A549 (cell line): Measurements from ENCODE around the gene RINL. TPM values are rescaled to one million over a fixed set of nuclear protein-coding genes. Genes with fewer than 3 reads are reported as not detected.

Experiments
- ATAC-seq, 2 experiments: fragments of 200-7000 bp in 1 of 2; fragments of >200 bp in 1 of 2; cut with Nextera tagmentation in 1 of 2; cut with Tn5 transposase in 1 of 2; 3 replicates each; pipeline versions ENCODE4 v1.8.0 to v1.9.1; 2018 to 2020; ENCODE audit warnings: mild to moderate bottlenecking in 1 of 2, moderate library complexity in 1 of 2
- CTCF ChIA-PET: fragments of 300-600 bp; sonication (Branson Sonifier 250); formaldehyde crosslinking; extraction: SDS; loops from one replicate; lab custom pipeline; 2021; ENCODE audit warnings: antibody characterized with exemption, inconsistent platforms; lab: Yijun Ruan, JAX
- POLR2A ChIA-PET: fragments of 350-600 bp; formaldehyde crosslinking; extraction: SDS; loops from one replicate; lab custom pipeline; 2021; ENCODE audit warnings: antibody characterized with exemption, inconsistent platforms; lab: Yijun Ruan, JAX
- DNase-seq, 2 experiments: peaks; one replicate each; pipeline versions ENCODE4 v3.0.0 to v3.0.0-alpha.2; 2011 to 2016; ENCODE audit warnings: low read depth in 1 of 2, low spot score in 1 of 2
- FAIRE-seq: peaks from 2 replicates; lab custom pipeline; 2011; peaks lifted over from hg19 to GRCh38; lab: Jason Lieb, UNC
- H3K27ac ChIP-seq, 2 experiments: fragments of >200 bp; sonication (Bioruptor Twin); formaldehyde crosslinking; 3 replicates each; pipeline ENCODE4 v1.5.1; 2016 to 2017
- H3K4me1 ChIP-seq: fragments of >200 bp; sonication (Bioruptor Twin); formaldehyde crosslinking; 3 replicates; pipeline ENCODE4 v1.6.1; 2016
- H3K4me2 ChIP-seq: fragments of >200 bp; sonication (Bioruptor Twin); formaldehyde crosslinking; 3 replicates; pipeline ENCODE4 v1.6.1; 2016
- H3K4me3 ChIP-seq: fragments of >200 bp; sonication (Bioruptor Twin); formaldehyde crosslinking; 3 replicates; pipeline ENCODE4 v1.5.1; 2016
- H3K9me3 ChIP-seq: fragments of >200 bp; sonication (Bioruptor Twin); formaldehyde crosslinking; 3 replicates; pipeline ENCODE4 v1.6.1; 2016
- CHD2 ChIP-seq: fragments of 150-350 bp; IDR thresholded peaks from 2 replicates; pipeline ENCODE4 v1.6.1; 2014; ENCODE audit warnings: low read length; ENCODE audit not compliant: partially characterized antibody
- CHD4 ChIP-seq: fragments of 200-600 bp; sonication (generic); IDR thresholded peaks from 2 replicates; pipeline ENCODE4 v1.6.1; 2016; ENCODE audit warnings: antibody characterized with exemption, mild to moderate bottlenecking, borderline replicate concordance
- EP300 ChIP-seq, 2 experiments: fragments of >200 bp; sonication (Bioruptor Twin); formaldehyde crosslinking; IDR thresholded peaks; 2 replicates in 1 of 2; 3 replicates in 1 of 2; pipeline ENCODE4 v1.6.1; 2016 to 2017
- FOSB ChIP-seq: fragments of 250-450 bp; sonication (Bioruptor Pico); IDR thresholded peaks from 2 replicates; pipeline ENCODE4 v1.5.0; 2020; ENCODE audit warnings: mild to moderate bottlenecking, moderate library complexity
- FOSL2 ChIP-seq, 2 experiments: fragments of 450-650 bp in 1 of 2; fragments of >200 bp in 1 of 2; sonication (Bioruptor Twin) in 1 of 2; formaldehyde crosslinking; IDR thresholded peaks; 2 replicates each; pipeline versions ENCODE4 v1.5.0 to v1.6.1; 2016 to 2020; ENCODE audit warnings: mild to moderate bottlenecking in 1 of 2, moderate library complexity in 1 of 2
- GATA3 ChIP-seq: IDR thresholded peaks from 2 replicates; pipeline ENCODE4 v1.6.1; 2012; ENCODE audit warnings: borderline replicate concordance
- HDAC2 ChIP-seq: fragments of 200-600 bp; sonication (generic); IDR thresholded peaks from 2 replicates; pipeline ENCODE4 v1.6.1; 2016
- HOXB13 ChIP-seq: fragments of 250-450 bp; sonication (Bioruptor Pico); IDR thresholded peaks from 2 replicates; pipeline ENCODE4 v1.5.0; 2020; ENCODE audit warnings: low read depth, mild to moderate bottlenecking, moderate library complexity
- HOXB5 ChIP-seq: fragments of 250-450 bp; sonication (Bioruptor Pico); IDR thresholded peaks from 2 replicates; pipeline ENCODE4 v1.5.0; 2020; ENCODE audit warnings: mild to moderate bottlenecking, moderate library complexity
- JUN ChIP-seq, 2 experiments: fragments of >200 bp; sonication (Bioruptor Twin); formaldehyde crosslinking; IDR thresholded peaks; 2 replicates in 1 of 2; 3 replicates in 1 of 2; pipeline ENCODE4 v1.6.1; 2016 to 2017
- KDM5A ChIP-seq: fragments of 200-600 bp; sonication (generic); IDR thresholded peaks from 2 replicates; pipeline ENCODE4 v1.6.1; 2016; ENCODE audit warnings: antibody characterized with exemption, mild to moderate bottlenecking
- RCOR1 ChIP-seq: fragments of 150-350 bp; IDR thresholded peaks from 2 replicates; pipeline ENCODE4 v1.6.1; 2014; ENCODE audit warnings: antibody characterized with exemption, low read length, low read depth
- RNF2 ChIP-seq: fragments of 200-600 bp; sonication (generic); IDR thresholded peaks from 2 replicates; pipeline ENCODE4 v1.6.1; 2016; ENCODE audit warnings: low read depth, mild to moderate bottlenecking, antibody characterized with exemption, moderate library complexity, borderline replicate concordance
- SMC3 ChIP-seq: fragments of >200 bp; sonication (Bioruptor Twin); formaldehyde crosslinking; IDR thresholded peaks from 3 replicates; pipeline ENCODE4 v1.6.1; 2018; ENCODE audit warnings: inconsistent platforms
- SREBF2 ChIP-seq: fragments of 450-650 bp; IDR thresholded peaks from 2 replicates; pipeline ENCODE4 v1.6.1; 2014; ENCODE audit warnings: mild to moderate bottlenecking, moderate library complexity
- TFCP2L1 ChIP-seq: fragments of 250-450 bp; sonication (Bioruptor Pico); IDR thresholded peaks from 2 replicates; pipeline ENCODE4 v1.5.0; 2021; ENCODE audit warnings: mild to moderate bottlenecking
- ZFP36 ChIP-seq: fragments of 450-650 bp; IDR thresholded peaks from 2 replicates; pipeline ENCODE4 v1.6.1; 2014; ENCODE audit warnings: borderline replicate concordance; ENCODE audit not compliant: partially characterized antibody
- WGBS: methylation state at CpG from one replicate; pipeline ENCODE4 v1.1.6; 2017; ENCODE audit errors: missing lambda C conversion rate; 5-methylcytosine and 5-hydroxymethylcytosine counted together
- polyA plus RNA-seq, 4 experiments: library from polyadenylated mRNA; depleted of rRNA in 3 of 4; stranded (reverse); fragments of >200 nt; fragmentation: RNase III in 1 of 4; extraction: RNeasy Plus Mini Kit Qiagen cat#74134 plus additional on column Dnase treatment in 1 of 4; gene quantifications; 2 replicates in 3 of 4; 3 replicates in 1 of 4; pipeline ENCODE4 v1.2.3, GENCODE V29; 2011 to 2017
- TF ChIP-seq, protein P1 (sequence below): IDR thresholded peaks from 2 replicates; pipeline ENCODE4 v1.6.1; 2012
- TF ChIP-seq, protein P2 (sequence below): fragments of >200 bp; sonication (Bioruptor Twin); formaldehyde crosslinking; IDR thresholded peaks from 3 replicates; pipeline ENCODE4 v1.6.1; 2016
- TF ChIP-seq, protein P3 (sequence below): IDR thresholded peaks from 2 replicates; pipeline ENCODE4 v1.6.1; 2012
- TF ChIP-seq, protein P4 (sequence below): IDR thresholded peaks from 2 replicates; pipeline ENCODE4 v1.6.1; 2012; ENCODE audit warnings: low read depth, borderline replicate concordance
- TF ChIP-seq, protein P5 (sequence below): fragments of 250-450 bp; sonication (Bioruptor Pico); IDR thresholded peaks from 2 replicates; pipeline ENCODE4 v1.5.0; 2020; ENCODE audit warnings: low read depth, mild to moderate bottlenecking, moderate library complexity

The RINL gene
- polyA plus RNA-seq, 2 of the 4 experiments (the other 2 are of a cell fraction) = 2.9 to 6.3 TPM

DNA sequence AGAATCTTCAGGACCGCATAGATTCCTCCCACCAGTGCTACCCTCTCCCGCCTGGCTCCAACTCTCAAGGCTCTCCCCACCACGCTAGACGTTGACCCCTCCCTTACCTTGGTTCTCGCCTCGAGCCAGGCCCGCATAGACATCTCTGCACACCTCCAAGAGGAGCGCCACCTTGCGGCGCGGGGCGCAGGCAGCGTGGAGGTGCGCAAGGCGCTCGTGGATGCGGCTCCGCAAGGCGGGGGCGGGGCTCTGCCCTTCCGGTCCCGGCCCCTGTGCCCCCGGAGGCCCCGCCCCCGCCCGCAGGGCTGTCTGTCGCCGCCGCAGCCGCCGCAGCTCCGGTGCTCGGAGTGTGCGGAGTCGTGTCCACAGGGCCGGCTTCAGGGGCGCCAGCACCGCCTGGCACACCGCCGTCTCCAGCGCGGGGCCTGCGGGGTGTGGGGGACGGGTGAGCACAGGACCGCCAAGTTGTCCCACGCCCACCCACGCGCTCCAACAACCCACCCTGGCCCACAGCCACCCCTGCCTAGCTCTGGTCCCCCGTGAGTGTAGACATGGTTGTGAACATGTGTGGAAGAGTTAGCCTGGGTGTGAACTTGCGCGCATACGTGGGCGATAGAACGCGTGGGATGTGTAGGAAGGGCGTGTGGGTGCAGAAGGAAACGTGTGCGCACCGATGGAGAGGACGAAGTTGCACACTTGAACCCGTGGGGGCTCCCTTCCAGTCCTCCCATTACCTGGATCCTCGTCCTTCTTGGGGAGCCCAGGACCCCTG is 8.1 kb downstream of the RINL start (continued):
- TF ChIP-seq EP300 (IDR thresholded peaks at IDR 0.05) (no peak), SMC3 (peak; percentile 97), TFCP2L1 (no peak), JUN (IDR thresholded peaks at IDR 0.05) (peak in 1 of 2 experiments; percentile 58; a peak in 1 of 5 replicates), RCOR1 (no peak), CHD4 (no peak), RNF2 (no peak), HOXB13 (CRISPR knock-in tag) (0 out of 2 replicates have a peak, but pooled peaks have one; percentile 55), ZFP36 (no peak), CHD2 (no peak)
- TF ChIP-seq, protein P1, sequence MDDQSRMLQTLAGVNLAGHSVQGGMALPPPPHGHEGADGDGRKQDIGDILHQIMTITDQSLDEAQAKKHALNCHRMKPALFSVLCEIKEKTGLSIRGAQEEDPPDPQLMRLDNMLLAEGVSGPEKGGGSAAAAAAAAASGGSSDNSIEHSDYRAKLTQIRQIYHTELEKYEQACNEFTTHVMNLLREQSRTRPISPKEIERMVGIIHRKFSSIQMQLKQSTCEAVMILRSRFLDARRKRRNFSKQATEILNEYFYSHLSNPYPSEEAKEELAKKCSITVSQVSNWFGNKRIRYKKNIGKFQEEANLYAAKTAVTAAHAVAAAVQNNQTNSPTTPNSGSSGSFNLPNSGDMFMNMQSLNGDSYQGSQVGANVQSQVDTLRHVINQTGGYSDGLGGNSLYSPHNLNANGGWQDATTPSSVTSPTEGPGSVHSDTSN = no peak

DNA sequence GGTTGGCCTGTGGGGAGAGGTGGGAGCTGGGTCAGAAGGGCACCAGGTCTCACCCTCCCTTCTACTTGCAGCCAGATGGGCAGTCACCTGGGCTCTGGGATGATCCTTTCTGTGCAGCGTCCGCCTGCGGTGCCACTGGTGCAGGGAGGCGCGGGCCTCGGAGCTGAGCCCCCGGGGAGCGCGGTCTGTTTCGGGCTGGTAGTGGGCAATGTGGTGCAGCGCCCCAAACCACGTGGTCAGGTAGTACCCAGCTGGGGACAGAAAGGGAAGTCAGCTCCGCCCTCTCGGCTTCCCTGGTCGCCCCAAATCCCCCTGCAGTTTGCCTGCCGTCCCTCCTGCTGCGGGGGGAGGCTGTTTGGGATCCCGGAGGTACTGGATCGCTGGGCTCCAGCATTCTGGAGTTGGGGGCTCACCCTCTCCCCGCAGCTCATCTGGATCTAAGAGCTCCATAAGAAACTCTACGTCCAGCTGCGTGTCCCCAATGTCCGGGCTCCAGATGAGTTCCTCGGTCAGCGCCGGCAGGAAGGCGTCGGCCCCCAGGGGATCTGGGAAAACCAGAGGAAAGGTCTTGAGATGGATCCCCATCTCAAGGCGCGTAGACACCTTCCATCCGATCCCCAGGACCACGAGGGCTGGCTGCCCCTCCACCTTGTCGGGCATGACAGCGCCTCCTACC is 8.8 kb downstream of the RINL start:
- ChIA-PET CTCF (interaction anchor here (0.6 to 31.8 kb wide), 43 partner anchors 1 to 466 kb away, joined by 3 to 652 read pairs (median 5); partner anchors contain the start of genes CAPN12, CCER2, ECH1 and EIF3K), POLR2A (interaction anchor here (1.0 to 1.3 kb wide), 2 partner anchors 16 to 18 kb away, joined by 5 read pairs; no protein-coding TSS in a partner anchor)
- H3K4me3 ChIP-seq = peak overlapping the region; percentile 31
- H3K4me2 ChIP-seq = peak overlapping the region; percentile 74
- 72% methylated on average over 34 of the region's 34 CpGs for WGBS
- FAIRE-seq (no peak), ATAC-seq (no peak; a peak in 1 of 6 replicates), DNase-seq (no peak)
- 0 out of 2 replicates have a peak, but pooled peaks have one; percentile 16 for TF ChIP-seq TFCP2L1
- no peak for TF ChIP-seq GATA3
- 0 out of 2 replicates have a peak, but pooled peaks have one; percentile 13 for TF ChIP-seq SREBF2
- TF ChIP-seq, protein P1 = no peak
- H3K9me3 ChIP-seq = no peaks in the 10 kb centered on the region
- peak overlapping the region; percentile 56 to 80 for H3K27ac ChIP-seq
- peaks cover 25% of the 10 kb centered on the region for H3K4me1 ChIP-seq

DNA sequence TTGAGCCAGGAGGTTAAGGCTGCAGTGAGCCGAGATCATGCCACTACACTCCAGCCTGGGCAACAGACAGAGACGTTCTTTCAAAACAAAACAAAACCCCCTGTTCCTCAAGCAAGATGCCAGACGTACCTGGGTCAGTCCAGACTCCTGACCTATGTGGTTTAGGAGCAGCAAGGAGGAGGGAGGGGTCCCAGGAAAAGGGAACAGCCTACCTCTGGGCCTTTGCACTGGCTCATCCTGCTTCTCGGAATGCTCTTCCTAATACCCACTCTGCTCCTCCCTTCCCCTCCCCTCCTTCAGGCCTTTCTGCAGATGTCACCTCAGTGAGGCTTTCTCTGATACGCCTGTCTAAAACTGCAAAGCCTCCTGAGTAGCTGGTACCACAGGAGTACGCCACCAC is 9.5 kb downstream of the RINL start:
- 90% methylated on average over 6 of the region's 6 CpGs for WGBS
- CTCF ChIA-PET = interaction anchor here (0.6 to 31.8 kb wide), 25 partner anchors 0 to 465 kb away, joined by 3 to 652 read pairs (median 6); partner anchors contain the start of genes ECH1, FAM98C, NFKBIB and RINL
- Histone ChIP-seq H3K4me1 (peaks cover 28% of the 10 kb centered on the region), H3K27ac (no peak overlapping the region), H3K4me3 (no peak overlapping the region), H3K9me3 (no peaks in the 10 kb centered on the region), H3K4me2 (no peak overlapping the region)
- ATAC-seq = no peak
- no peak for TF ChIP-seq RCOR1
- TF ChIP-seq, protein P1 = no peak
- TF ChIP-seq, protein P2, sequence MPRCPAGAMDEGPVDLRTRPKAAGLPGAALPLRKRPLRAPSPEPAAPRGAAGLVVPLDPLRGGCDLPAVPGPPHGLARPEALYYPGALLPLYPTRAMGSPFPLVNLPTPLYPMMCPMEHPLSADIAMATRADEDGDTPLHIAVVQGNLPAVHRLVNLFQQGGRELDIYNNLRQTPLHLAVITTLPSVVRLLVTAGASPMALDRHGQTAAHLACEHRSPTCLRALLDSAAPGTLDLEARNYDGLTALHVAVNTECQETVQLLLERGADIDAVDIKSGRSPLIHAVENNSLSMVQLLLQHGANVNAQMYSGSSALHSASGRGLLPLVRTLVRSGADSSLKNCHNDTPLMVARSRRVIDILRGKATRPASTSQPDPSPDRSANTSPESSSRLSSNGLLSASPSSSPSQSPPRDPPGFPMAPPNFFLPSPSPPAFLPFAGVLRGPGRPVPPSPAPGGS = no peak
- TF ChIP-seq HDAC2 = no peak
- TF ChIP-seq, protein P3, sequence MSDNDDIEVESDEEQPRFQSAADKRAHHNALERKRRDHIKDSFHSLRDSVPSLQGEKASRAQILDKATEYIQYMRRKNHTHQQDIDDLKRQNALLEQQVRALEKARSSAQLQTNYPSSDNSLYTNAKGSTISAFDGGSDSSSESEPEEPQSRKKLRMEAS = no peak
- no peak for TF ChIP-seq HOXB5 (CRISPR knock-in tag)
- no peak for TF ChIP-seq FOSL2 (IDR thresholded peaks at IDR 0.05)
- TF ChIP-seq FOSL2 (CRISPR knock-in tag; IDR thresholded peaks at IDR 0.05) = no peak
- TF ChIP-seq FOSB = no peak
- TF ChIP-seq, protein P4, sequence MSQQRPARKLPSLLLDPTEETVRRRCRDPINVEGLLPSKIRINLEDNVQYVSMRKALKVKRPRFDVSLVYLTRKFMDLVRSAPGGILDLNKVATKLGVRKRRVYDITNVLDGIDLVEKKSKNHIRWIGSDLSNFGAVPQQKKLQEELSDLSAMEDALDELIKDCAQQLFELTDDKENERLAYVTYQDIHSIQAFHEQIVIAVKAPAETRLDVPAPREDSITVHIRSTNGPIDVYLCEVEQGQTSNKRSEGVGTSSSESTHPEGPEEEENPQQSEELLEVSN = no peak
- TF ChIP-seq, protein P5, sequence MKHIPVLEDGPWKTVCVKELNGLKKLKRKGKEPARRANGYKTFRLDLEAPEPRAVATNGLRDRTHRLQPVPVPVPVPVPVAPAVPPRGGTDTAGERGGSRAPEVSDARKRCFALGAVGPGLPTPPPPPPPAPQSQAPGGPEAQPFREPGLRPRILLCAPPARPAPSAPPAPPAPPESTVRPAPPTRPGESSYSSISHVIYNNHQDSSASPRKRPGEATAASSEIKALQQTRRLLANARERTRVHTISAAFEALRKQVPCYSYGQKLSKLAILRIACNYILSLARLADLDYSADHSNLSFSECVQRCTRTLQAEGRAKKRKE (CRISPR knock-in tag) = no peak
- no peak for TF ChIP-seq TFCP2L1
- TF ChIP-seq KDM5A = no peak
- TF ChIP-seq EP300 (IDR thresholded peaks at IDR 0.05) = no peak
- POLR2A ChIA-PET = interaction anchor here (1.0 to 1.3 kb wide), 2 partner anchors 16 to 17 kb away, joined by 5 read pairs; no protein-coding TSS in a partner anchor
- no peak for DNase-seq
- FAIRE-seq = no peak
